CD4-positive, alpha-beta T cell treated with Interleukin-21 for 1 hour (primary cell): ENCODE measurements around the gene POU4F1.

Experiments used
- DNase-seq: peaks from one replicate; pipeline ENCODE4 v3.0.0-alpha.2; 2020

POU4F1 gene

GRCh38 chr13:78606471-78607408 is 3.4 kb upstream of the POU4F1 start:
- DNase-seq, result no peak

GRCh38 chr13:78604782-78605611 is 1.6 kb upstream of the POU4F1 start:
- no peak for DNase-seq

- no peak for DNase-seq
Observed at GRCh38 chr13:78602561-78603239, 652 bp downstream of the POU4F1 start.

- DNase-seq, result no peak
Observed at GRCh38 chr13:78601874-78602560, 1.3 kb downstream of the POU4F1 start.

GRCh38 chr13:78601124-78601873 is 2.1 kb downstream of the POU4F1 start:
- no peak for DNase-seq

- DNase-seq, result no peak
Observed at GRCh38 chr13:78600280-78600883, 3.0 kb downstream of the POU4F1 start.

GRCh38 chr13:78599645-78600279 is 3.6 kb downstream of the POU4F1 start:
- DNase-seq, result no peak

- no peak for DNase-seq
Observed at GRCh38 chr13:78598966-78599644, 4.2 kb downstream of the POU4F1 start.

- no peak for DNase-seq
Observed at GRCh38 chr13:78598116-78598781, 5.1 kb downstream of the POU4F1 start.

- DNase-seq, result no peak
Observed at GRCh38 chr13:78597602-78597932, 5.8 kb downstream of the POU4F1 start.

- no peak for DNase-seq
Observed at GRCh38 chr13:78596736-78597601, 6.4 kb downstream of the POU4F1 start.

- no peak for DNase-seq
Observed at GRCh38 chr13:78596399-78596735, 7.0 kb downstream of the POU4F1 start.

- no peak for DNase-seq
Observed at GRCh38 chr13:78595495-78596398, 7.6 kb downstream of the POU4F1 start.

- no peak for DNase-seq
Observed at GRCh38 chr13:78594456-78594975, 8.8 kb downstream of the POU4F1 start.

- DNase-seq, result no peak
Observed at GRCh38 chr13:78593652-78594455, 9.5 kb downstream of the POU4F1 start.

- no peak for DNase-seq
Observed at GRCh38 chr13:78593129-78593528, 10.2 kb downstream of the POU4F1 start.

- DNase-seq, result no peak
Observed at GRCh38 chr13:78592584-78592983, 10.8 kb downstream of the POU4F1 start.
